ENCODE data around the gene SLC12A2.
A peak's percentile ranks its signal among the peaks of the same experiment; 100 is the strongest.

Gene SLC12A2

GRCh38 chr5:128083811-128084227 is 253 bp downstream of the SLC12A2 start:
- Mint-ChIP-seq H3K36me3 (ENCODE audit: low read depth) (peaks cover 54% of the 10 kb centered on the region), H3K9me3 (no peaks in the 10 kb centered on the region), H3K4me1 (ENCODE audit: low read depth) (peaks cover 60% of the 10 kb centered on the region), H3K27ac (no peak overlapping the region), H3K27me3 (no peaks in the 10 kb centered on the region), H3K4me3 (peak overlapping the region; percentile 53)
- no peak for DNase-seq

GRCh38 chr5:128084228-128085167 is 932 bp downstream of the SLC12A2 start:
- H3K4me3 Mint-ChIP-seq = peak overlapping the region; percentile 86

GRCh38 chr5:128085413-128085812 is 1.8 kb downstream of the SLC12A2 start:
- peaks cover 53% of the 10 kb centered on the region for H3K36me3 Mint-ChIP-seq (ENCODE audit: low read depth)
- peaks cover 49% of the 10 kb centered on the region for H3K4me1 Mint-ChIP-seq (ENCODE audit: low read depth)
- H3K9me3 Mint-ChIP-seq = no peaks in the 10 kb centered on the region
- no peak for DNase-seq
- no peak overlapping the region for H3K27ac Mint-ChIP-seq
- H3K4me3 Mint-ChIP-seq = peak overlapping the region; percentile 86
- no peaks in the 10 kb centered on the region for H3K27me3 Mint-ChIP-seq

More at GRCh38 chr5:128084228-128085167, 932 bp downstream of the SLC12A2 start:
- Mint-ChIP-seq H3K36me3 (ENCODE audit: low read depth) (peaks cover 52% of the 10 kb centered on the region), H3K27me3 (no peaks in the 10 kb centered on the region), H3K27ac (peak overlapping the region; percentile 81), H3K9me3 (no peaks in the 10 kb centered on the region), H3K4me1 (ENCODE audit: low read depth) (peaks cover 54% of the 10 kb centered on the region)
- peak; percentile 70 for DNase-seq

GRCh38 chr5:128091579-128091978 is 8.0 kb downstream of the SLC12A2 start:
- Mint-ChIP-seq H3K9me3 (peaks cover 13% of the 10 kb centered on the region), H3K27ac (no peak overlapping the region), H3K4me3 (no peak overlapping the region), H3K27me3 (no peaks in the 10 kb centered on the region), H3K36me3 (ENCODE audit: low read depth) (peaks cover 66% of the 10 kb centered on the region), H3K4me1 (ENCODE audit: low read depth) (peaks cover 37% of the 10 kb centered on the region)
- DNase-seq = no peak

- H3K27ac Mint-ChIP-seq = no peak overlapping the region
Measured at GRCh38 chr5:128092144-128092543, 8.6 kb downstream of the SLC12A2 start.

GRCh38 chr5:128093368-128093767 is 9.8 kb downstream of the SLC12A2 start:
- H3K27me3 Mint-ChIP-seq = no peaks in the 10 kb centered on the region
- peaks cover 23% of the 10 kb centered on the region for H3K4me1 Mint-ChIP-seq (ENCODE audit: low read depth)
- no peak overlapping the region for H3K27ac Mint-ChIP-seq
- H3K36me3 Mint-ChIP-seq (ENCODE audit: low read depth) = peaks cover 66% of the 10 kb centered on the region
- DNase-seq = no peak
- H3K9me3 Mint-ChIP-seq = peaks cover 22% of the 10 kb centered on the region
- H3K4me3 Mint-ChIP-seq = no peak overlapping the region

More at GRCh38 chr5:128092144-128092543, 8.6 kb downstream of the SLC12A2 start:
- peaks cover 32% of the 10 kb centered on the region for H3K4me1 Mint-ChIP-seq (ENCODE audit: low read depth)
- DNase-seq = no peak
- no peak overlapping the region for H3K4me3 Mint-ChIP-seq
- peaks cover 15% of the 10 kb centered on the region for H3K9me3 Mint-ChIP-seq
- peaks cover 67% of the 10 kb centered on the region for H3K36me3 Mint-ChIP-seq (ENCODE audit: low read depth)
- no peaks in the 10 kb centered on the region for H3K27me3 Mint-ChIP-seq

GRCh38 chr5:128097224-128097623 is 13.7 kb downstream of the SLC12A2 start:
- H3K27me3 Mint-ChIP-seq = no peaks in the 10 kb centered on the region
- H3K27ac Mint-ChIP-seq = no peak overlapping the region
- peaks cover 29% of the 10 kb centered on the region for H3K9me3 Mint-ChIP-seq
- H3K36me3 Mint-ChIP-seq (ENCODE audit: low read depth) = peaks cover 62% of the 10 kb centered on the region
- H3K4me3 Mint-ChIP-seq = no peak overlapping the region
- peaks cover 16% of the 10 kb centered on the region for H3K4me1 Mint-ChIP-seq (ENCODE audit: low read depth)
- no peak for DNase-seq

- Mint-ChIP-seq H3K36me3 (ENCODE audit: low read depth) (peaks cover 60% of the 10 kb centered on the region), H3K9me3 (peaks cover 29% of the 10 kb centered on the region), H3K4me3 (no peak overlapping the region), H3K4me1 (ENCODE audit: low read depth) (peaks cover 15% of the 10 kb centered on the region), H3K27me3 (no peaks in the 10 kb centered on the region), H3K27ac (no peak overlapping the region)
- no peak for DNase-seq
Measured at GRCh38 chr5:128097781-128098180, 14.2 kb downstream of the SLC12A2 start.

- Mint-ChIP-seq H3K27me3 (no peaks in the 10 kb centered on the region), H3K27ac (no peak overlapping the region), H3K36me3 (ENCODE audit: low read depth) (peaks cover 46% of the 10 kb centered on the region), H3K9me3 (peaks cover 23% of the 10 kb centered on the region), H3K4me3 (no peak overlapping the region), H3K4me1 (ENCODE audit: low read depth) (peaks cover 3% of the 10 kb centered on the region)
- DNase-seq = no peak
Measured at GRCh38 chr5:128099944-128100343, 16.4 kb downstream of the SLC12A2 start.

- no peak for DNase-seq
- Mint-ChIP-seq H3K36me3 (ENCODE audit: low read depth) (peaks cover 37% of the 10 kb centered on the region), H3K4me1 (ENCODE audit: low read depth) (peaks cover 6% of the 10 kb centered on the region), H3K27ac (no peak overlapping the region), H3K27me3 (no peaks in the 10 kb centered on the region), H3K4me3 (no peak overlapping the region), H3K9me3 (peaks cover 17% of the 10 kb centered on the region)
Measured at GRCh38 chr5:128100860-128101557, 17.4 kb downstream of the SLC12A2 start.

GRCh38 chr5:128101676-128102075 is 18.1 kb downstream of the SLC12A2 start:
- DNase-seq = no peak
- no peak overlapping the region for H3K4me3 Mint-ChIP-seq
- peaks cover 15% of the 10 kb centered on the region for H3K9me3 Mint-ChIP-seq
- no peaks in the 10 kb centered on the region for H3K27me3 Mint-ChIP-seq
- no peak overlapping the region for H3K27ac Mint-ChIP-seq
- peaks cover 6% of the 10 kb centered on the region for H3K4me1 Mint-ChIP-seq (ENCODE audit: low read depth)
- peaks cover 33% of the 10 kb centered on the region for H3K36me3 Mint-ChIP-seq (ENCODE audit: low read depth)

- Mint-ChIP-seq H3K4me1 (ENCODE audit: low read depth) (peaks cover 10% of the 10 kb centered on the region), H3K27me3 (no peaks in the 10 kb centered on the region), H3K9me3 (no peaks in the 10 kb centered on the region), H3K4me3 (no peak overlapping the region), H3K27ac (no peak overlapping the region), H3K36me3 (ENCODE audit: low read depth) (peaks cover 22% of the 10 kb centered on the region)
- no peak for DNase-seq
Measured at GRCh38 chr5:128105203-128105602, 21.6 kb downstream of the SLC12A2 start.

- H3K4me3 Mint-ChIP-seq = no peak overlapping the region
- H3K36me3 Mint-ChIP-seq (ENCODE audit: low read depth) = peaks cover 45% of the 10 kb centered on the region
- H3K4me1 Mint-ChIP-seq (ENCODE audit: low read depth) = peaks cover 17% of the 10 kb centered on the region
- no peaks in the 10 kb centered on the region for H3K27me3 Mint-ChIP-seq
- H3K9me3 Mint-ChIP-seq = no peaks in the 10 kb centered on the region
- H3K27ac Mint-ChIP-seq = no peak overlapping the region
- DNase-seq = no peak
Measured at GRCh38 chr5:128109138-128109537, 25.6 kb downstream of the SLC12A2 start.

GRCh38 chr5:128109766-128110165 is 26.2 kb downstream of the SLC12A2 start:
- DNase-seq = no peak
- Mint-ChIP-seq H3K36me3 (ENCODE audit: low read depth) (peaks cover 52% of the 10 kb centered on the region), H3K4me1 (ENCODE audit: low read depth) (peaks cover 17% of the 10 kb centered on the region), H3K4me3 (no peak overlapping the region), H3K27me3 (no peaks in the 10 kb centered on the region), H3K27ac (no peak overlapping the region), H3K9me3 (no peaks in the 10 kb centered on the region)
